Cardiac fibroblast (primary cell): Measurements from ENCODE around the gene CNNM2.
A peak's percentile ranks its signal among the peaks of the same experiment; 100 is the strongest.
"Not testable (repeated sequence)": the region's sequence is repeated elsewhere in the genome, so short reads cannot be mapped to it uniquely, and the experiment has no call there.

ENCODE experiments used
- DNase-seq, 2 donors: peaks; one replicate each; pipeline versions ENCODE4 v3.0.0 to v3.0.0-alpha.2; 2010; ENCODE audit warnings: low read depth in 2 of 2
- H3K4me3 ChIP-seq, 2 donors: replicated peaks in 1 of 2; 1 replicate in 1 of 2; 2 replicates in 1 of 2; pipeline ENCODE4 v1.5.1; 2011; ENCODE audit warnings: low read depth in 2 of 2, low read length in 2 of 2, mild to moderate bottlenecking in 2 of 2, moderate library complexity in 1 of 2
- TF ChIP-seq, protein P1 (sequence below): IDR thresholded peaks from one replicate; pipeline ENCODE4 v1.5.1; 2011; ENCODE audit warnings: low read depth, mild to moderate bottlenecking, low read length, inconsistent platforms

CNNM2 gene

DNA sequence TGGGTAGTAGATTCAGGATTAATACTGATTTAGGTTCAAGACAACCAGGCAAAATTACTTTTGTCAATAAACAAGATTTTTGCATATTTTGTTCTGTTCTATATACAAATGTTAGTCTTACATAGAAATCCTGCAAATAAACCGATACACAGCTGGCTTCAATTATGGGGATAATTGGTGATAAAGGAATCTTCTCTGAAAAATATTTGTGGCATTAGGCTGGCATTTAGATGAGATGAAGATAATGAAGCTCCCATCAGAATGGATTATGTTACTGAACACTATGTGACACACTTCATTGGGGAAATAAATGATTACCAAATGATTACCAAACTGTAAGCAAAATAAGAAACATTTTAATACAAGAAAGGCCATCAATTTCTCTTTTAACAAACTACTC lies 209.1 kb downstream of the CNNM2 start:
- H3K4me3 ChIP-seq: no peak overlapping the region
- DNase-seq: no peak
- TF ChIP-seq, protein P1, sequence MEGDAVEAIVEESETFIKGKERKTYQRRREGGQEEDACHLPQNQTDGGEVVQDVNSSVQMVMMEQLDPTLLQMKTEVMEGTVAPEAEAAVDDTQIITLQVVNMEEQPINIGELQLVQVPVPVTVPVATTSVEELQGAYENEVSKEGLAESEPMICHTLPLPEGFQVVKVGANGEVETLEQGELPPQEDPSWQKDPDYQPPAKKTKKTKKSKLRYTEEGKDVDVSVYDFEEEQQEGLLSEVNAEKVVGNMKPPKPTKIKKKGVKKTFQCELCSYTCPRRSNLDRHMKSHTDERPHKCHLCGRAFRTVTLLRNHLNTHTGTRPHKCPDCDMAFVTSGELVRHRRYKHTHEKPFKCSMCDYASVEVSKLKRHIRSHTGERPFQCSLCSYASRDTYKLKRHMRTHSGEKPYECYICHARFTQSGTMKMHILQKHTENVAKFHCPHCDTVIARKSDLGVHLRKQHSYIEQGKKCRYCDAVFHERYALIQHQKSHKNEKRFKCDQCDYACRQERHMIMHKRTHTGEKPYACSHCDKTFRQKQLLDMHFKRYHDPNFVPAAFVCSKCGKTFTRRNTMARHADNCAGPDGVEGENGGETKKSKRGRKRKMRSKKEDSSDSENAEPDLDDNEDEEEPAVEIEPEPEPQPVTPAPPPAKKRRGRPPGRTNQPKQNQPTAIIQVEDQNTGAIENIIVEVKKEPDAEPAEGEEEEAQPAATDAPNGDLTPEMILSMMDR: no peak

DNA sequence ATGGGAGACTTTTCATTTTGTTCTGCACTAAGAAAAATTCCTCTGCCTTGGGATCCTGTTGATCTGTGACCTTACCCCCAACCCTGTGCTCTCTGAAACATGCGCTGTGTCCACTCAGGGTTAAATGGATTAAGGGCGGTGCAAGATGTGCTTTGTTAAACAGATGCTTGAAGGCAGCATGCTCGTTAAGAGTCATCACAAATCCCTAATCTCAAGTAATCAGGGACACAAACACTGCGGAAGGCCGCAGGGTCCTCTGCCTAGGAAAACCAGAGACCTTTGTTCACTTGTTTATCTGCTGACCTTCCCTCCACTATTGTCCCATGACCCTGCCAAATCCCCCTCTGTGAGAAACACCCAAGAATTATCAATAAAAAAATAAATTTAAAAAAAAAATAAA lies 212.1 kb downstream of the CNNM2 start:
- not testable (repeated sequence) for DNase-seq, H3K4me3 ChIP-seq

DNA sequence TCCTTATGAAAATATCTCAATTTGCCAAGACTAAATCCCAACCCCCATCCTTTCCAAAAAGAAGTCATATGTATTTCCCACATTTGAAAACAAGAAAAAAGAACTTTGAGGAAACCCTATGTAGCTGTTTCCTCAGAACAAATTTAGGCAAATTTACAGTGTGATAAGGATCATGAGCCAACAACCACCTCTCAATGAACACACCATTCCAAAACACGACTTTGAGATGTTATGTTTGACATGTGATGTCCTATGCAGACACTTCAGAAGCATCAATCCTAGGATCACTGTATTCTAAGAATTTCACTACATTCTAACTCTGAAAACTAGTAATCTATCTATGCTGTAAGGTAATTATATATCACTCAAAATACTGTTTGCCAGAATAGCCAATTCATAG lies 212.8 kb downstream of the CNNM2 start:
- H3K4me3 ChIP-seq: no peak overlapping the region
- DNase-seq: no peak
- TF ChIP-seq, protein P1: no peak

DNA sequence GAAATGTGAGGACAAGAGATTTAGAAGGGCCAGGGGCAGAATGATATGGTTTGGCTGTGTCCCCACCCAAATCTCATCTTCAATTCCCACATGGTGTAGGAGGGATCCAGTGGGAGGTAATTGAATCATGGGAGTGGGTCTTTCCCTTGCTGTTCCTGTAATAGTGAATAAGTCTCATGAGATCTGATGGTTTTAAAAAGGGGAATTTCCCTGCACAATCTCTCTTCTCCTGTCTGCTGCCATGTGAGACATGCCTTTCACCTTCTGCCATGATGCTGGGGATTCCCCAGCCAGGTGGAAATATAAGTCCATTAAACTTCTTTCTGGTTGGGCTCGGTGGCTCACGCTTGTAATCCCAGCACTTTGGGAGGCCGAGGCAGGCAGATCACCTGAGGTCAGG lies 217.1 kb downstream of the CNNM2 start:
- not testable (repeated sequence) for H3K4me3 ChIP-seq, DNase-seq

DNA sequence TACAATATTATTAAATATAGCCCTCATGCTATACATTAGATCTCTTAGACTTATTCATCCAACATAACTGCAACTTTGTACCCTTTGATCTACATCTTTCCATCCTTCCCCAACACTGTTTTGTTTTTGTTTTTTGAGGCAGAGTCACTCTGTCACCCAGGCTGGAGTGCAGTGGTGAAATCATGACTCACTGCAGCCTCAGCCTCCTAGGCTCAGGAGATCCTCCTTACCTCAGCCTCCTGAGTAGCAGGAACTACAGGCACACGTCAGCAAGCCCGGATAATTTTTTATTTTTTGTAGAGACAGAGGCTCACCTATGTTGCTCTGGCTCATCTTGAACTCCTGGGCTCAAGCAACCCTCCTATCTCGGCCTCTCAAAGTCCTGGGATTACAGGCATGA lies 221.7 kb downstream of the CNNM2 start:
- no peak overlapping the region for H3K4me3 ChIP-seq
- peak in 1 of 2 donors; percentile 35 for DNase-seq
- TF ChIP-seq, protein P1: no peak
